ENCODE results near the gene UVRAG. TPM values are rescaled to one million over a fixed set of nuclear protein-coding genes. Genes with fewer than 3 reads are reported as not detected.

Gene UVRAG
- total RNA-seq, 1 donor from 2014 or later = 34.0 TPM

DNA sequence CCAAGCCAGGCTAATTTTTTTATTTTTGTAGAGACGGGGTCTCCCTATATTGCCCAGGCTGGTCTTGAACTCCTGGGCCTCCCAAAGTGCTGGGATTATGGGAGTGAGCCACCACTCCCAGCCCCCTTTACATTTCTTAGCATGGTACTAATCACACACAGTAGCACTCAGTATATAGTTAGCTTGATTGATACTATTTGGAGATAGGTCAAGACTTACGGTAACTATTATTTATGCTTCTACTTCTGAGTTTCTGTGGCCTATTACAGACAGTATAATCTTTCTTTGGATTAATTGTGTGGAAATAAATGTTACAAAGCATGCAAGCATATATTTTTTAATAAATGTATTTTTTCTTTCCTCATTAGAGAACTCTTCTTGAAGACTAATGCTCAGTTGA lies 192.2 kb downstream of the UVRAG start:
- Histone ChIP-seq H3K9me3 (ENCODE audit: low read depth) (no peaks in the 10 kb centered on the region), H3K4me3 (no peak overlapping the region), H3K4me2 (no peak overlapping the region), H3F3A (ENCODE audit: low read depth) (no peaks in the 10 kb centered on the region), H3K27ac (no peak overlapping the region), H4K20me1 (ENCODE audit: low read depth) (no peaks in the 10 kb centered on the region), H2AFZ (replicated peaks) (no peak overlapping the region), H3K79me2 (ENCODE audit: low read depth) (peaks cover 3% of the 10 kb centered on the region), H3K27me3 (no peaks in the 10 kb centered on the region), H3K4me1 (no peaks in the 10 kb centered on the region), H3K36me3 (peaks cover 11% of the 10 kb centered on the region), H3K9ac (no peak overlapping the region)
- no peak for DNase-seq (ENCODE audit: low spot score)
- H3K4me3 Mint-ChIP-seq = no peak overlapping the region
- H3K27me3 Mint-ChIP-seq (ENCODE audit: insufficient read depth, low read depth) = no peaks in the 10 kb centered on the region
- H3K9me3 Mint-ChIP-seq = no peaks in the 10 kb centered on the region
- TF ChIP-seq, protein P1, sequence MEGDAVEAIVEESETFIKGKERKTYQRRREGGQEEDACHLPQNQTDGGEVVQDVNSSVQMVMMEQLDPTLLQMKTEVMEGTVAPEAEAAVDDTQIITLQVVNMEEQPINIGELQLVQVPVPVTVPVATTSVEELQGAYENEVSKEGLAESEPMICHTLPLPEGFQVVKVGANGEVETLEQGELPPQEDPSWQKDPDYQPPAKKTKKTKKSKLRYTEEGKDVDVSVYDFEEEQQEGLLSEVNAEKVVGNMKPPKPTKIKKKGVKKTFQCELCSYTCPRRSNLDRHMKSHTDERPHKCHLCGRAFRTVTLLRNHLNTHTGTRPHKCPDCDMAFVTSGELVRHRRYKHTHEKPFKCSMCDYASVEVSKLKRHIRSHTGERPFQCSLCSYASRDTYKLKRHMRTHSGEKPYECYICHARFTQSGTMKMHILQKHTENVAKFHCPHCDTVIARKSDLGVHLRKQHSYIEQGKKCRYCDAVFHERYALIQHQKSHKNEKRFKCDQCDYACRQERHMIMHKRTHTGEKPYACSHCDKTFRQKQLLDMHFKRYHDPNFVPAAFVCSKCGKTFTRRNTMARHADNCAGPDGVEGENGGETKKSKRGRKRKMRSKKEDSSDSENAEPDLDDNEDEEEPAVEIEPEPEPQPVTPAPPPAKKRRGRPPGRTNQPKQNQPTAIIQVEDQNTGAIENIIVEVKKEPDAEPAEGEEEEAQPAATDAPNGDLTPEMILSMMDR (IDR thresholded peaks at IDR 0.05) = no peak
- no peak for TF ChIP-seq EZH2 (IDR thresholded peaks at IDR 0.05)
- H3K36me3 Mint-ChIP-seq = peaks cover 17% of the 10 kb centered on the region
- H3K27ac Mint-ChIP-seq = no peak overlapping the region
- no peaks in the 10 kb centered on the region for H3K4me1 Mint-ChIP-seq

DNA sequence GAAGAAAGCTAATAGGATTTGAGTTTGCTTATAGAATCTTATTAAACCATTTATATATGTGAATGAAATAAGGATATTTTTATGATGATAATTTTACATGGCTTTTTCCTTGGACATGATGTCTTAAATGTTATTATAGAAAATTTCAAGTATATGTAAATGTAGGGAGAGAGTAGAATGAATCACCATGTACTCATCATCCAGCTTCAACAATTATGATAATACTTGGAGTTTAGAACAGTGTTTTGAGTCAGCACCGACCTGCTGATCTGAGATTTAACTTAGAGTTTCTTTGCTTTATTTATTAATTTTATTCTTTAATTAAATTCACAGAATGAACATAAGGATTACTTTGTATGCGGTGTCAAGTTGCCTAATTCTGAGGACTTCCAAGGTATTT lies 193.5 kb downstream of the UVRAG start:
- no peaks in the 10 kb centered on the region for H3K27me3 ChIP-seq
- no peak overlapping the region for H3K4me3 Mint-ChIP-seq

GRCh38 chr11:76010051-76010450 lies 195.0 kb downstream of the UVRAG start:
- H3K4me2 ChIP-seq = no peak overlapping the region
- H3K9ac ChIP-seq = no peak overlapping the region
- H3K27ac ChIP-seq = no peak overlapping the region
- H4K20me1 ChIP-seq (ENCODE audit: low read depth) = peaks cover 9% of the 10 kb centered on the region
- no peak overlapping the region for H2AFZ ChIP-seq (replicated peaks)
- H3K9me3 ChIP-seq (ENCODE audit: low read depth) = no peaks in the 10 kb centered on the region
- no peak overlapping the region for H3K4me3 Mint-ChIP-seq
- no peaks in the 10 kb centered on the region for H3K4me1 ChIP-seq
- peaks cover 9% of the 10 kb centered on the region for H3K36me3 Mint-ChIP-seq
- H3K27me3 ChIP-seq = no peaks in the 10 kb centered on the region
- H3F3A ChIP-seq (ENCODE audit: low read depth) = no peaks in the 10 kb centered on the region
- no peak for DNase-seq (ENCODE audit: low spot score)
- no peaks in the 10 kb centered on the region for H3K9me3 Mint-ChIP-seq
- no peak overlapping the region for H3K27ac Mint-ChIP-seq
- H3K4me3 ChIP-seq = no peak overlapping the region
- TF ChIP-seq EZH2 (IDR thresholded peaks at IDR 0.05) (no peak), EZH2phosphoT487 (IDR thresholded peaks at IDR 0.05) (no peak)
- TF ChIP-seq, protein P1 (IDR thresholded peaks at IDR 0.05) = no peak
- H3K79me2 ChIP-seq (ENCODE audit: low read depth) = peaks cover 7% of the 10 kb centered on the region
- peaks cover 4% of the 10 kb centered on the region for H3K4me1 Mint-ChIP-seq
- H3K27me3 Mint-ChIP-seq (ENCODE audit: insufficient read depth, low read depth) = peaks cover 2% of the 10 kb centered on the region
- peaks cover 3% of the 10 kb centered on the region for H3K36me3 ChIP-seq

More for the DNA sequence above, 193.5 kb downstream of the UVRAG start:
- H3K79me2 ChIP-seq (ENCODE audit: low read depth) = no peaks in the 10 kb centered on the region
- no peak overlapping the region for H3K4me2 ChIP-seq
- no peak overlapping the region for H3K27ac Mint-ChIP-seq
- no peak overlapping the region for H3K27ac ChIP-seq
- H2AFZ ChIP-seq (replicated peaks) = no peak overlapping the region
- TF ChIP-seq EZH2phosphoT487 (IDR thresholded peaks at IDR 0.05) (no peak), EZH2 (IDR thresholded peaks at IDR 0.05) (no peak)
- TF ChIP-seq, protein P1 (IDR thresholded peaks at IDR 0.05) = no peak
- H3K9me3 Mint-ChIP-seq = no peaks in the 10 kb centered on the region
- no peaks in the 10 kb centered on the region for H3F3A ChIP-seq (ENCODE audit: low read depth)
- peaks cover 11% of the 10 kb centered on the region for H3K36me3 ChIP-seq
- no peak overlapping the region for H3K4me3 ChIP-seq
- peaks cover 4% of the 10 kb centered on the region for H3K4me1 Mint-ChIP-seq
- DNase-seq (ENCODE audit: low spot score) = no peak
- no peaks in the 10 kb centered on the region for H3K4me1 ChIP-seq
- peaks cover 12% of the 10 kb centered on the region for H3K36me3 Mint-ChIP-seq
- H3K9me3 ChIP-seq (ENCODE audit: low read depth) = no peaks in the 10 kb centered on the region
- peaks cover under 1% of the 10 kb centered on the region for H4K20me1 ChIP-seq (ENCODE audit: low read depth)
- H3K27me3 Mint-ChIP-seq (ENCODE audit: insufficient read depth, low read depth) = peaks cover 2% of the 10 kb centered on the region
- no peak overlapping the region for H3K9ac ChIP-seq

Measured in neural progenitor cell (in vitro differentiated cells).